Gastrocnemius medialis (tissue), 4 donors: ENCODE results near the gene COLEC11.

ENCODE experiments used
- POLR2A ChIP-seq, 2 donors: fragments of 450-650 bp; IDR thresholded peaks; one replicate each; pipeline ENCODE4 v1.6.1; 2017; ENCODE audit warnings: antibody characterized with exemption in 2 of 2, mild to moderate bottlenecking in 2 of 2, moderate library complexity in 2 of 2
- TF ChIP-seq, protein P1 (sequence below), 5 experiments: fragments of 450-650 bp in 3 of 5; fragments of 200-600 bp in 2 of 5; sonication (generic) in 2 of 5; IDR thresholded peaks in 4 of 5; conservative IDR thresholded peaks in 1 of 5; 1 replicate in 4 of 5; 2 replicates in 1 of 5; pipeline ENCODE4 v1.5.1; 2016 to 2019; ENCODE audit warnings: antibody characterized with exemption in 5 of 5, mild to moderate bottlenecking in 3 of 5, moderate library complexity in 3 of 5

DNA sequence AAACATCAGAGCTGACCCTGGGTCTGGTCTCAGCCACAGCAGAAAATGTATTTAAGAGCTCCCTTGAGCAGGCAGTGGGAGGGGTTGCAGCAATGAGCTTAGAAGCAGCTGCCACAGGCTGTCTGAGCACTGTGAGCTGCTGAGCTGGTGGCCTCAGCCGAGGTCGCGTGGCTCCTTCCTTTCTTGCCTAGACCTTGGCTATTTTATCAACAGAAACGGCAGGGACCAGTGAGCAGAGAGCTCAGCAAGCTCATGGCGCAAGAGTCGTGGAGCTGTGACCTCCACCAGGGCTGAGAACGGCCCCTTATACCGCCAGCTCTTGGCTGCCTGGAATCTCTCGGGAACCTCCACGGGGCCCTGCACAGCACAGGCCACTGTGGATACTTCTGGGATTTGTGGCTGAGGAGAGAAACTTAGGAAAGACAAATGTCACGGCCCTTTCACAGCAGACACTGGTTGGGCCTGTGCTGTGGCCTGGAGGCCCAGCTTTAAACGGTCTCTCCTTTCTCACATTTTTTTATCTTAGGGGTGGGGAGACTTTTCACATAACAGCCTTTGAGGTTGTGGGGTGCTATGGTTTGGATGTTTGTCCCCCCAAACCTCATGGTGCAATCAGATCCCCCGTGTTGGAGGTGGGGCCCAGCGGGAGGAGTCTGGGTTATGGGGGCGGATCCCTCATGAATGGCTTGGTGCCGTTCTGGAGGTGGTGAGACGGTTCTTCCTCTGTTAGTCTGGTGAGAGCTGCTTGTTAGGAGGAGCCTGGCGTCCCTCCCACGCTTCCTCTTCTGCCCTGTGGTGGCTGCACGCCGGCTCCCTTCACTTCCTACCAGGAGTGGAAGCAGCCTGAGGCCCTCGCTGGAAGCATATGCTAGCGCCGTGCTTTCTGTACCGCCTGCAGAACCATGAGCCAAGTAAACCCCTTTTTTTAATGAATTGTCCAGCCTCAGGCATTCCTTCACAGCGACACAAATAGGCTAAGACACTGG, 64.8 kb downstream of the COLEC11 start:
- TF ChIP-seq, protein P1, sequence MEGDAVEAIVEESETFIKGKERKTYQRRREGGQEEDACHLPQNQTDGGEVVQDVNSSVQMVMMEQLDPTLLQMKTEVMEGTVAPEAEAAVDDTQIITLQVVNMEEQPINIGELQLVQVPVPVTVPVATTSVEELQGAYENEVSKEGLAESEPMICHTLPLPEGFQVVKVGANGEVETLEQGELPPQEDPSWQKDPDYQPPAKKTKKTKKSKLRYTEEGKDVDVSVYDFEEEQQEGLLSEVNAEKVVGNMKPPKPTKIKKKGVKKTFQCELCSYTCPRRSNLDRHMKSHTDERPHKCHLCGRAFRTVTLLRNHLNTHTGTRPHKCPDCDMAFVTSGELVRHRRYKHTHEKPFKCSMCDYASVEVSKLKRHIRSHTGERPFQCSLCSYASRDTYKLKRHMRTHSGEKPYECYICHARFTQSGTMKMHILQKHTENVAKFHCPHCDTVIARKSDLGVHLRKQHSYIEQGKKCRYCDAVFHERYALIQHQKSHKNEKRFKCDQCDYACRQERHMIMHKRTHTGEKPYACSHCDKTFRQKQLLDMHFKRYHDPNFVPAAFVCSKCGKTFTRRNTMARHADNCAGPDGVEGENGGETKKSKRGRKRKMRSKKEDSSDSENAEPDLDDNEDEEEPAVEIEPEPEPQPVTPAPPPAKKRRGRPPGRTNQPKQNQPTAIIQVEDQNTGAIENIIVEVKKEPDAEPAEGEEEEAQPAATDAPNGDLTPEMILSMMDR (IDR thresholded peaks at IDR 0.05 in 4 of 5, conservative IDR thresholded peaks at IDR 0.05 in 1 of 5): no peak
- TF ChIP-seq POLR2A (IDR thresholded peaks at IDR 0.05): no peak
